Mammary epithelial cell (primary cell): ENCODE data around the gene SLC12A8.

Experiments
- CTCF ChIP-seq, 2 donors: IDR thresholded peaks in 1 of 2; conservative IDR thresholded peaks in 1 of 2; 2 replicates each; pipeline ENCODE4 v1.5.1; 2011 to 2012; ENCODE audit warnings: inconsistent platforms in 2 of 2, low read length in 2 of 2, mild to moderate bottlenecking in 2 of 2, control low read depth in 1 of 2, low read depth in 1 of 2; ENCODE audit not compliant: insufficient read depth in 1 of 2; ENCODE audit errors: extremely low read depth in 1 of 2
- EZH2 ChIP-seq: IDR thresholded peaks from 2 replicates; pipeline ENCODE4 v1.6.1; 2012; ENCODE audit warnings: low read length, inconsistent platforms, borderline replicate concordance

GRCh38 chr3:125061646-125062045, 150.9 kb downstream of the SLC12A8 start:
- no peak for TF ChIP-seq CTCF (conservative IDR thresholded peaks at IDR 0.05 in 1 of 2, IDR thresholded peaks at IDR 0.05 in 1 of 2; ENCODE audit: extremely low read depth in 1 of 2, insufficient read depth in 1 of 2, low read depth in 1 of 2, low read length in 2 of 2)
- no peak for TF ChIP-seq EZH2
